Measurements from ENCODE around the gene GSDMA.

- TF ChIP-seq GATA2 (IDR thresholded peaks at IDR 0.05; ENCODE audit: low read depth, low read length) (no peak), GATA3 (IDR thresholded peaks at IDR 0.05; ENCODE audit: low read depth, low read length) (no peak)
Measured at GRCh38 chr17:40018211-40019121, 55.7 kb downstream of the GSDMA start.
